Endodermal cell (in vitro differentiated cells): ENCODE measurements around the gene C6orf52. TPM values are rescaled to one million over a fixed set of nuclear protein-coding genes. Genes with fewer than 3 reads are reported as not detected.

ENCODE experiments used
- DNase-seq: peaks from one replicate; pipeline ENCODE4 v3.0.0-alpha.2; 2017
- H3K27ac ChIP-seq: 2 replicates; pipeline ENCODE4 v1.5.1; 2013; ENCODE audit warnings: mild to moderate bottlenecking, low read depth, low read length, moderate library complexity
- H3K27me3 ChIP-seq: 2 replicates; pipeline ENCODE4 v1.6.1; 2013; ENCODE audit warnings: mild to moderate bottlenecking, low read length, moderate library complexity; ENCODE audit not compliant: insufficient read depth, control insufficient read depth, poor library complexity, severe bottlenecking
- H3K36me3 ChIP-seq: 2 replicates; pipeline ENCODE4 v1.7.0; 2013; ENCODE audit warnings: mild to moderate bottlenecking, low read length, moderate library complexity; ENCODE audit not compliant: control insufficient read depth, insufficient read depth
- H3K4me1 ChIP-seq: one replicate; pipeline ENCODE4 v1.7.0; 2013; ENCODE audit warnings: low read length; ENCODE audit not compliant: control insufficient read depth, insufficient read depth
- H3K4me3 ChIP-seq: 2 replicates; pipeline ENCODE4 v1.5.1; 2013; ENCODE audit warnings: mild to moderate bottlenecking, low read length, moderate library complexity
- H3K9ac ChIP-seq: 2 replicates; pipeline ENCODE4 v1.6.1; 2013; ENCODE audit warnings: mild to moderate bottlenecking, low read length, moderate library complexity; ENCODE audit not compliant: poor library complexity, severe bottlenecking; ENCODE audit errors: extremely low read depth
- H3K9me3 ChIP-seq: 2 replicates; pipeline ENCODE4 v1.6.1; 2013; ENCODE audit warnings: mild to moderate bottlenecking, low read length, moderate library complexity; ENCODE audit not compliant: control insufficient read depth
- H3K27ac Mint-ChIP-seq: 2 replicates; pipeline ENCODE4 v1.8.0; 2020; ENCODE audit warnings: mixed read lengths
- H3K27me3 Mint-ChIP-seq: 2 replicates; pipeline ENCODE4 v1.8.0; 2021; ENCODE audit warnings: mild to moderate bottlenecking, mixed read lengths; ENCODE audit not compliant: insufficient read depth
- H3K36me3 Mint-ChIP-seq: 2 replicates; pipeline ENCODE4 v1.8.0; 2020; ENCODE audit warnings: low read depth, mixed read lengths
- H3K4me1 Mint-ChIP-seq: 2 replicates; pipeline ENCODE4 v1.8.0; 2020; ENCODE audit warnings: mixed read lengths
- H3K4me3 Mint-ChIP-seq: 2 replicates; pipeline ENCODE4 v1.8.0; 2020; ENCODE audit warnings: mild to moderate bottlenecking, moderate library complexity, mixed read lengths
- H3K9me3 Mint-ChIP-seq: 2 replicates; pipeline ENCODE4 v1.8.0; 2020; ENCODE audit warnings: mild to moderate bottlenecking, mixed read lengths
- CTCF ChIP-seq: fragments of 200-600 bp; sonication (generic); conservative IDR thresholded peaks from 2 replicates; pipeline ENCODE4 v1.5.0; 2021; ENCODE audit warnings: antibody characterized with exemption, mild to moderate bottlenecking
- WGBS, 2 experiments: methylation state at CpG; one replicate each; pipeline versions ENCODE4 v1.1.5 to v1.1.7; 2013; ENCODE audit warnings: missing lambda C conversion rate in 2 of 2, mixed read lengths in 1 of 2; ENCODE audit not compliant: insufficient coverage in 1 of 2, insufficient read length in 1 of 2; 5-methylcytosine and 5-hydroxymethylcytosine counted together
- total RNA-seq, 2 donors: library from RNA; stranded (reverse); fragmentation: NEBNext Ultra II Directional in 1 of 2; extraction: Animal tissue kit (Norgen Biotek cat#: 25700) in 1 of 2; gene quantifications; 2 replicates in 1 of 2; 3 replicates in 1 of 2; pipeline ENCODE4 v1.2.1, GENCODE V29; 2021

The C6orf52 gene
- total RNA-seq, 2 donors from 2014 or later: 1.7 to 1.9 TPM

- Mint-ChIP-seq H3K27ac (no peak overlapping the region), H3K27me3 (peaks cover 15% of the 10 kb centered on the region), H3K4me3 (peak overlapping the region; percentile 53), H3K36me3 (peaks cover 3% of the 10 kb centered on the region), H3K4me1 (no peaks in the 10 kb centered on the region), H3K9me3 (peaks cover 5% of the 10 kb centered on the region)
- TF ChIP-seq CTCF: no peak
- DNase-seq: peak; percentile 86
- Histone ChIP-seq H3K27me3 (no peaks in the 10 kb centered on the region), H3K36me3 (no peaks in the 10 kb centered on the region), H3K4me3 (no peak overlapping the region), H3K4me1 (no peaks in the 10 kb centered on the region), H3K9me3 (no peaks in the 10 kb centered on the region), H3K9ac (no peak overlapping the region), H3K27ac (no peak overlapping the region)
- WGBS, 2 experiments: 92 to 99% methylated on average over 14 to 48 of the region's 48 CpGs
Observed at GRCh38 chr6:10659699-10660348, 34.6 kb downstream of the C6orf52 start.

DNA sequence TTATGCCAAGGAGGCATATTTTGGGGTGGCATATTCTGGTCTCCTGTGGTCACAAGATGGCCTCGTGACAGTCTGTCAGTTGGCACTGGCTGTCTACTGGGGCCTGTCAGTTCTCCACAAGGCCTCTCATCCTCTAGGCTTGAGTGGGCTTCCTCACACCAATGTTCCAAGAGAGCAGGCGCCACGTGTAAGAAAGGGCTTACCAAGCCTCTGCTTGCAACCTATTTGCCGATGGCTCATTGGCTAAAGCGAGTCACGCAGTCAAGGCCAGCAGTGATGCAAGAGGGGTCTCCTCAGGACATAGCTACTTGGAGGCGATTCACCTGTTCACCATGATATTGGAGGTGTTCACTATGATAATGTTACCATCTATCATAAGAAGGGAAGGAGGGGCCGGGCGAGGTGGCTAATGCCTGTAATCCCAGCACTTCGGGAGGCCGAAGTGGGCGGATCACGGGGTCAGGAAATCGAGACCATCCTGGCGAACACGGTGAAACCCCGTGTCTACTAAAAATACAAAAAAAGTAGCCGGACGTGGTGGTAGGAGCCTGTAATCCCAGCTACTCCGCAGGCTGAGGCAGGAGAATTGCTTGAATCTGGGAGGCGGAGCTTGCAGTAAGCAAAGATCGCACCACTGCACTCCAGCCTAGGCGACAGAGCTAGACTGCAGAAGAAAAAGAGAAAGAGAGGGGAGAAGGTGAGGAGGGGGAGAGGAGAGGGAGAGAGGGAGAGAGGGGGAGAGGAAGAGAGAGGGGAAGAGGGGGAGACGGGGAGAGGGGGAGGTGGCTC lies 35.3 kb downstream of the C6orf52 start:
- WGBS, 2 experiments: 88 to 95% methylated on average over 19 to 24 of the region's 24 CpGs
- no peaks in the 10 kb centered on the region for H3K4me1 Mint-ChIP-seq

DNA sequence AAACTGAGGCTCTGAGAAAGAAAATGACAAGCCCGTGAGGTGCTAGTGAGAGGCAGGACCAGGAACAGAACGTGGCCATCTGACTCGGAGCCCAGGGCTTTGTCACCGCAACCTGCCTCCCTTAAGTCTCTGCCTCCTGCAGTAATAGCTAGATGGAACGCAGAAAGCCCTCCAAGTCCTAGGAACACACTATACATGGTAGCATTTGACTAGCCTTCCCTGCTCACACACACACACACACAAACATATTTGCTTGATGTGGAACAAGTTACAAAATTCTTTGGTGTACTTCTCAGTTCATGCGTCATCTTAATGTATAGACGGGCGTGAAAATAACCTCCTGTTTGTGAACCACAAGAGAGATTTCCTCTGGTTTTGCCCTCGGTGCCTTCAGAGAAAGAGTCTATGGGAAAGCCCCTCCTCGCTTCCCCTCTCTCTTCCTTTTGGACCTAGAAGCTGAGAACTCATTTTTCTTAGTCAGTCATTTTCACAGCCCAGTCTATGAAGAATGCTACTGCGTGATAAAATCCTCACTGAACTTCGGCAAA lies 38.8 kb downstream of the C6orf52 start:
- H3K4me1 Mint-ChIP-seq: no peaks in the 10 kb centered on the region
- H3K36me3 ChIP-seq: no peaks in the 10 kb centered on the region
- H3K36me3 Mint-ChIP-seq: no peaks in the 10 kb centered on the region
- no peak overlapping the region for H3K4me3 ChIP-seq
- no peak overlapping the region for H3K27ac ChIP-seq
- H3K27me3 Mint-ChIP-seq: peaks cover 15% of the 10 kb centered on the region
- no peak overlapping the region for H3K9ac ChIP-seq
- no peaks in the 10 kb centered on the region for H3K9me3 Mint-ChIP-seq
- no peaks in the 10 kb centered on the region for H3K9me3 ChIP-seq
- H3K4me1 ChIP-seq: no peaks in the 10 kb centered on the region
- DNase-seq: no peak
- H3K27me3 ChIP-seq: no peaks in the 10 kb centered on the region
- H3K27ac Mint-ChIP-seq: no peak overlapping the region
- H3K4me3 Mint-ChIP-seq: no peak overlapping the region
- TF ChIP-seq CTCF: no peak
- 93% methylated on average over 11 to 12 of the region's 12 CpGs for WGBS, 2 experiments

More for the DNA sequence above, 35.3 kb downstream of the C6orf52 start:
- Histone ChIP-seq H3K4me1 (no peaks in the 10 kb centered on the region), H3K27ac (no peak overlapping the region), H3K27me3 (no peaks in the 10 kb centered on the region), H3K9me3 (no peaks in the 10 kb centered on the region), H3K4me3 (no peak overlapping the region), H3K9ac (no peak overlapping the region), H3K36me3 (no peaks in the 10 kb centered on the region)
- peaks cover 14% of the 10 kb centered on the region for H3K27me3 Mint-ChIP-seq
- peaks cover 3% of the 10 kb centered on the region for H3K9me3 Mint-ChIP-seq
- no peaks in the 10 kb centered on the region for H3K36me3 Mint-ChIP-seq
- DNase-seq: no peak
- peak overlapping the region; percentile 53 for H3K4me3 Mint-ChIP-seq
- H3K27ac Mint-ChIP-seq: no peak overlapping the region
- TF ChIP-seq CTCF: no peak
